ENCODE results near the gene SDK1.

The SDK1 gene

DNA sequence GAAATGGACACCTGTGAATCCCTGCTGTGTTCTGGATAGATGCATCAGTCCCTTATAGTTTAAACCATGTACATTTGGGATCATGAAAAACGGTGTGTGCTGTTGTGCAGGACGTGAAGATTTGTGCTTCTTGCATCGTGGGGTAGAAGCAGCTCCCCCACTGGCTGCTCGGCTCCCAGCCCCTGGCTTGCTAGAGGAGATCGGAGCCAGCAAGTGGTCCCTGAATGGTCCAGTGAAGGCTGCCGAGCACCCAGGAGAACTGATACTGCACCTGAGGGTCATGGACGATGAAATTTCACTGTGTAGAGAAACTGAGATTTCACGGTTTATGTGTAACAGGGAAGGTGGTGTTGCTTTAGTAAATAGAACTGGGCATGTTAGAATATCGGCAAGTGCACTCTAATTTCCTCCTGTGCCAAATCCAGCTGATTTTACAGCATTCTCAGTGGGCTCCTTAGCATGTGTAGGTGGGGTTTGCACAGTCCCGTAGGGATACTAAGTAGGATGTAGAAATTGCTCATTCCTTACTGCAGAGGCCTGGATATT, 726.0 kb downstream of the SDK1 start:
- no peak for DNase-seq

DNA sequence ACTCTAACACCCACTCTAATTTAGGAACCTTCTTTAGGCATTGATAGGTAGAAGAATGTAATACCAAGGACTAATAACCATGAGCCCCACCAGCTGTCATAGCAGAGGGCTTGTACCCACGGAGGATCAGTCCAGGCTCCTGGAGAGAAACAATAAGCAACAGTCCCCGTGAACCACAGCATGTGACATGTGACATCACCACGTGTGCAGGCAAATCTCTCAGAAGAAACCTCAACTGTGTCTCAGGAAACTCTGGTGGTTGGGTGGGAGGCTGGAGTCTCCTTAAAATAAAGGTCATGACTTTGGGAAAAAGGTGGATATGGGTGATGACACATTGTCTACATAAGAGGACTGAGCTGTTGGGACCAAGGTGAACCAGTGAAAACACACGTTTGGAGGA, 727.2 kb downstream of the SDK1 start:
- DNase-seq, result no peak

- DNase-seq, result no peak
These were observed 728.9 kb downstream of the SDK1 start for GRCh38 chr7:4029941-4030340.

DNA sequence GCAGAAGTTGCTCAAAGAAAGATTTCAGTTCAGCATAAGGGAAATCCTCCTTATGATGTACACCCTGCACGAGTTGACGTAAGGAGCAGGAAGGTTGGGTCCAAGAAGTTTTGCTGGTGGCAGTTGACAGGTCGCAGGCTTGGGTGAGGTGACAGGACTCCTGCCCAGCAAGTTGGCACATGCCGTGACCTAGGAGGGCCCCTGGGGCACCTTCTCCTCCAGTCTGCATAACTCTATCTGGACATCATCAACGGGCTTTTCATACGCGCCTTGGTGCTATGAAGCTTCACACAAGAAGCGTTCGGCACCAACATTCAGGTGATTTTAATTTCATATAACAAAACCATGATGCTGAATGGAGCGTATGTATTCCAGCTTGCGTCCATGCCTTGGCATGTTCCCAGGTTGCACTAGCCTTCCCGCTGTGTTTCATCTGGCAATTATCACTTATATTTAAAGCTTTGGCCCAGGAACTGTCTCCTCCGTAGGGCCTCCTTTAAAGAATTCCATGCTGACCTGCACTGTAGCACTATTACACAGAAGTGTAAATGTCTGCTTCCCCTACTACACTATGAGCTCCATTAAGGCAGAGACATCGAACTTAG, 729.4 kb downstream of the SDK1 start:
- DNase-seq, result no peak

DNA sequence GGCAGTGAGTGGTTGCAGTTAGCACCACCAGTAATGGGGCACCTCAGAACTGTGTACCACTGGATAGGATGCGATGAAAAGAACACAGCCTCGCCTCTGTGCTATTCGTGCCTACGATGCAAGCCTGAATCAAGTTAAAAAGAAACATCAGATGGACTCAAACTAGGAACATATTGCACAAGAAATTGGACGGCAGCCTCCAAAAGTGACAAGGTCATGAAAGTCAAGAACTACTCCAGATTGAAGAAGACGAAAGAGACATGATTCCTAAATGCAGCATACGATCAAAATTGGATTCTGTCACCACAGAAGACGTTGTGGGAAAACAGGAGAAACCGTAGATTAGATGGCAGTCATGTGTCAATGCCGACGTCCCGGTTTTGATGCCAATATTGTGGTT, 732.9 kb downstream of the SDK1 start:
- no peak for DNase-seq

GRCh38 chr7:4037308-4037707, 736.3 kb downstream of the SDK1 start:
- DNase-seq, result no peak

GRCh38 chr7:4037877-4038276, 736.8 kb downstream of the SDK1 start:
- DNase-seq, result no peak

DNA sequence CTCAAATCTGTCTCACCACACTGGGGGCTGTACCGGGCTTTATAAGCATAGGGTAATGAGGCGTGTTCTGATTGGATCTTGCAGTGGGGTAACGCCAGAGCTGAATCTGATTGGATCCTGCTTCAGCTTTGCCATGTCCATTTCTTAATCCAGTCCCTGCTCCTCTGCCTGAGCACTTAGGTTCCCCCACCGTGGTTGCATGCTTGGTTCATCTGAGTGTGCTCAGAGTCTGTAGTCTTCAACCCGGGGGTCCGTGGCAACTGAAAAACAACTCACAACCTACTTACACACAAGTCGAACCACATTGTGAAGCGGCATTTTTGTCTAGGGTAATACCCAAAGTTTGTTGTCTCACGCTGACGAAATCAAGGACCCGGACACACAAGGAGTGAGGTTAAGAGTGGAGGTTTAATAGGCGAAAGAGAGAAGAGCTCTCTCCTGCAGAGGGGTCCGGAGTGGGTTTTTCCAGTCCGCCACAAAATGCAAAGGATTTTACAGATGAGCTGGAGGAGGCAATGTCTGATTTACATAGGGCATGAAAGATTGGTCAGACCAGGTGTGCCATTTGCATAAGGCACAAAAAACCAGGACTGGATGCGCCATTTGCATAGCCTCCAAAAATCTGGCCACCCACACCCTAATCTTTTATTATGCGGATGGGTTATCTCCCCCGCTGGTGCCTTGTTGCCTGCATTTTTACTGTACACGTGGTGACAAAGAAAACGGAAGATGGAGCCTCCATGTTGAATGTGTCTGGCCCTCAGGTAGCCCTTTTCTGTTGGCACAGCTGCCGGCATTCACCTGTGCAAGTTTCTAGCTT, 739.3 kb downstream of the SDK1 start:
- DNase-seq, result no peak

GRCh38 chr7:4042402-4043045, 741.5 kb downstream of the SDK1 start:
- peak; percentile 82 for DNase-seq

GRCh38 chr7:4043988-4044387, 742.9 kb downstream of the SDK1 start:
- no peak for DNase-seq

DNA sequence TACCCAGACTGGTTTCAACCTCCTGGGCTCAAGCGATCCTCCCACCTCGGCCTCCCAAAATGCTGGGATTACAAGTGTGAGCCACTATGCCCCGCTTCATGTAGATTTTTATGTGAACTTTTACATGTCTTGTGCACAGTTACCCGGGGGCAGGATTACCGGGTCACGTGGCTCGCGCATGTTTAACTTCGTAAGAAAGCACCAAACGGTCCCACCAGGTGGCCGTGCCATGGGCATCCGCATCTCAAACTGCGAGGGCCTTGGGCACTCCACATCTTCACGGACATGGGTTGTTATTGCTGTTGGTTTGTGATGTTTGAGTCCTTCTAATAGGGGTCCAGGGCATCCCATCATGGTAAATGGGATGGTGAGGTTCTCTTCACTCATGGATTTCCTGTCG, 744.4 kb downstream of the SDK1 start:
- DNase-seq, result no peak

- DNase-seq, result no peak
These were observed 744.9 kb downstream of the SDK1 start for GRCh38 chr7:4045975-4046374.

DNA sequence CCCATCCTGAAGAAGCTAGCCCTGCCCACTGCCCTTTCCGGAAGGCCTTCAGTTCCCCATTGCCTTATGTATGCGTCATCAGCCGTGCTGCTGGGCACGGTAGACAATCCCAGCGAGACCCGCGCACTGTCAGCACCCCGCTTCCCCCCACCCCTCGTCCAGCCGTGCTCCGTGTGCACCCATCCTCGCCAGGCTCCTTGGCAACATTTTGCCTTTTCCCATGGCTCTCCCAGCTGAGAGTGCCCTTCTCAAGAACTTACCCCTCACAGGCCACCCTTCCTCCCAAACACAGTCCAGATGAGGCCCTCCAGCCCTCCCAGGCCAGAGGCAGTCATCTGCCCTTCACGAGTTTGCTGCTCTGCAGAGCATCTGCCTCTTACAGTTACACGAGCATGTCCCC, 747.3 kb downstream of the SDK1 start:
- DNase-seq, result no peak

GRCh38 chr7:4049202-4049601, 748.1 kb downstream of the SDK1 start:
- no peak for DNase-seq

- DNase-seq, result no peak
These were observed 749.1 kb downstream of the SDK1 start for GRCh38 chr7:4050126-4050660.

DNA sequence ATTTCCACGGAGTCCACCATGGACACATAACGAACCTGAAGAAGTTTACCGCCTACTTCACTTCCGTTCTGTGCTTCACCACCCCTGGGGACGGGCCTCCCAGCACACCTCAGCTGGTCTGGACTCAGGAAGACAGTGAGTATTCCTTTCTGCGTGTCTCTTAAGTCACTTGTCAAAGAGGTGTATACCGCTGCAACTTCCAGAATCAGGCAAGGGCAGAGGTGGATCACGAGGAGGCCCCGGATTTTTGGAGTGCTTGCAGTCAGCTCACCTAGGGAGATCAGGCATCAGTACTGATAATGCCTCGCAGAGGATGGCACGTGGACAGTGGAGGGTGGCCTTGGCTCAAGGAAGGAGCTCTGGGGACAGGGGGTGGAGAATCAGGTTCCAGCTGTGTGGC, 750.6 kb downstream of the SDK1 start:
- DNase-seq, result no peak

- no peak for DNase-seq
These were observed 751.1 kb downstream of the SDK1 start for GRCh38 chr7:4052130-4052529.

DNA sequence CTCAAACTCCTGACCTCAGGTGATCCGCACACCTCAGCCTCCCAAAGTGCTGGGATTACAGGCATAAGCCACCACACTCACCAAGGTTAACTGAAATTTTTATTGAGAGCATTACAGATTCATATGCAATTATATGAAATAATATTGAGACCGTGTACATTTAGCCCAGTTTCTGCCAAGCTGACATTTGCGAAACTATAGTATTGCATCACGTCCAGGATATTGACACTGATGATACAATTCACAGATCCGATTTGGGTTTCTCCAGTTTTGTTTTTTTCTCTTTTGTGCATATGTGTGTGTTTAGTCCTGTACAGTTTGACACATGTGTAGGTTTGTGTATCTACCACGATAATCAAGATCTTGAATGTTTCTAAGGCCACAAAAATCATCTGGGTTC, 753.1 kb downstream of the SDK1 start:
- DNase-seq, result no peak

- DNase-seq, result no peak
These were observed 755.7 kb downstream of the SDK1 start for GRCh38 chr7:4056552-4057288.

- DNase-seq, result no peak
These were observed 756.2 kb downstream of the SDK1 start for GRCh38 chr7:4057289-4057616.

DNA sequence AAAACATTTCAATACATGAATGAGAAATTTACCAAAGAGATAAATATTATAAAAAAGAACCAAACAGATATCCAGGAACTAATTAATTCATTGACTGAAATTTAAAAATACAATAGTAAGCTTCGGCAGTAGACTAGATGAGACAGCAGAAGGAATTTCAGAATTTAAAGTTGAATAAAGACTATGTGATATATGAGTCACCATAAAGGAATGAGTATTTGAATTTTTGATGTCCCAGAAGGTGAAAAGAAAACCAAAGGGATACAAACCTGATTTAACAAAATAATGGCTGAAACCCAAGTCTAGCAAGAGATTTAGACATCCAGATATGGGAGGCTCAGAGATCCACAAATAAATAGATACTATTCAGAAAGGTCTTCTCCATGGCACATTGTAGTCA, 757.1 kb downstream of the SDK1 start:
- DNase-seq, result no peak

- DNase-seq, result no peak
These were observed 764.1 kb downstream of the SDK1 start for GRCh38 chr7:4065190-4065589.

DNA sequence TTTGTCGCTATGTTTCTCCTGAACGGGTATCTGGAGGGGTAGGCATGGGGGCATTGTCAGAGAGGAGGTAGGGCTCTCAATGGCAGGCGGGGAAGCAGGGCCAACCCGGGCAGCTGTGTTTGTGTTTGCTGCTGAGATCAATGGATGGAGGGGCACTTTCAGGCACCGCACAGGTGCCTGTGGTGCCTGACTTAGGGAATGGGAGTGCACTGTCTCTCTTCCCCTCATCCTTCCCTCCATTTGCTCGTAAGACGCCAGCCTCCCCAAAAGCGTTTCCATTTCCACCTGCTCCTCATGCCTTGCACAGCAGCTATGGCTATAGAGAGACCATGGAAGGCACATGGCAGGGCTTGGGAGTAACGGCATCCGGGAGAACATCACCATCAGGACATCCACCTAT, 765.2 kb downstream of the SDK1 start:
- DNase-seq, result no peak

All from NCI-H345 (cell line).